Measurements from ENCODE around the gene SHC1. TPM values are rescaled to one million over a fixed set of nuclear protein-coding genes. Genes with fewer than 3 reads are reported as not detected.
"Not testable (repeated sequence)": the region's sequence is repeated elsewhere in the genome, so short reads cannot be mapped to it uniquely, and the experiment has no call there.

The SHC1 gene
- total RNA-seq, 1 experiment from 2014 or later, result 107 TPM

DNA sequence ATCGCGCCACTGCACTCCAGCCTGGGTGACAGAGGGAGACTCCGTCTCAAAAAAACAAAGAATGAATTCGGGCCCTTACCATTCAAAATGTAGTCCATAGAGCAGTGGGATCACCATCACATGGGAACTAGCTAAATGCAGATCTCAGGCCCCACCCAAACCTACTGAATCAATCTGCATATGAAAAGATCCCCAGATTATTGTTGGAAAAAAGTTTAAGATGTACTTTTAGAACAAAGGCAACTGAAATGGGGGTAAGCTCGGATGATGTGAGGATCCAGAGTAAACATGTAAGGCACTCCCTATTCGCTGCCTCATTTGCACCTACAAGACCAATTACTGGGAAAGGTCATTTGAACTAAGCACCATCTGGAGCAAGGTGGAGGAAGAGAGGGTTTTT lies 11.8 kb upstream of the SHC1 start:
- Histone ChIP-seq H4K20me1 (ENCODE audit: low read length) (peaks cover 3% of the 10 kb centered on the region; the same call in 1 of the 2 replicates), H3K27ac (ENCODE audit: low read length) (peak overlapping the region; percentile 47), H3K27me3 (ENCODE audit: low read length) (no peaks in the 10 kb centered on the region), H3K4me2 (ENCODE audit: low read length) (peak overlapping the region; percentile 81), H3K9ac (ENCODE audit: low read length) (peak overlapping the region; percentile 56), H3K36me3 (ENCODE audit: low read depth, low read length) (peaks cover 31% of the 10 kb centered on the region), H3F3A (ENCODE audit: low read length, unreplicated experiment) (peaks cover 6% of the 10 kb centered on the region), H3K4me3 (ENCODE audit: low read length) (peak overlapping the region; percentile 43), H3K9me2 (replicated peaks; ENCODE audit: low read length) (no peaks in the 10 kb centered on the region), H3K79me2 (ENCODE audit: low read length) (peaks cover 66% of the 10 kb centered on the region), H3K9me3 (ENCODE audit: low read length) (no peaks in the 10 kb centered on the region), H3K4me1 (ENCODE audit: insufficient read depth, low read length) (peaks cover 10% of the 10 kb centered on the region), H2AFZ (ENCODE audit: low read length) (peak overlapping the region; percentile 90)
- DNase-seq (no peak), ATAC-seq (no peak)
- no TSS peak for BruUV-seq (replicated peaks)
- POLR2A ChIA-PET (ENCODE audit: unreplicated experiment), result interaction anchor here (0.6 kb wide), 1 partner anchor 27 kb away, joined by 6 read pairs; the partner anchor contains the start of gene PBXIP1
- CTCF ChIA-PET, result no interaction called here
- TF ChIP-seq EZH2 (IDR thresholded peaks at IDR 0.05; ENCODE audit: low read length, unreplicated experiment), result no peak
- no peak for TF ChIP-seq EZH2phosphoT487 (IDR thresholded peaks at IDR 0.05; ENCODE audit: borderline replicate concordance, low read length)
- TF ChIP-seq, protein P1, sequence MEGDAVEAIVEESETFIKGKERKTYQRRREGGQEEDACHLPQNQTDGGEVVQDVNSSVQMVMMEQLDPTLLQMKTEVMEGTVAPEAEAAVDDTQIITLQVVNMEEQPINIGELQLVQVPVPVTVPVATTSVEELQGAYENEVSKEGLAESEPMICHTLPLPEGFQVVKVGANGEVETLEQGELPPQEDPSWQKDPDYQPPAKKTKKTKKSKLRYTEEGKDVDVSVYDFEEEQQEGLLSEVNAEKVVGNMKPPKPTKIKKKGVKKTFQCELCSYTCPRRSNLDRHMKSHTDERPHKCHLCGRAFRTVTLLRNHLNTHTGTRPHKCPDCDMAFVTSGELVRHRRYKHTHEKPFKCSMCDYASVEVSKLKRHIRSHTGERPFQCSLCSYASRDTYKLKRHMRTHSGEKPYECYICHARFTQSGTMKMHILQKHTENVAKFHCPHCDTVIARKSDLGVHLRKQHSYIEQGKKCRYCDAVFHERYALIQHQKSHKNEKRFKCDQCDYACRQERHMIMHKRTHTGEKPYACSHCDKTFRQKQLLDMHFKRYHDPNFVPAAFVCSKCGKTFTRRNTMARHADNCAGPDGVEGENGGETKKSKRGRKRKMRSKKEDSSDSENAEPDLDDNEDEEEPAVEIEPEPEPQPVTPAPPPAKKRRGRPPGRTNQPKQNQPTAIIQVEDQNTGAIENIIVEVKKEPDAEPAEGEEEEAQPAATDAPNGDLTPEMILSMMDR (conservative IDR thresholded peaks at IDR 0.05; ENCODE audit: low read depth, low read length), result no peak
- intact Hi-C loops (cut with micrococcal nuclease), result loop anchor here (10.0 kb wide), 1 partner anchor 582 kb away; the partner anchor contains the start of gene ASH1L

DNA sequence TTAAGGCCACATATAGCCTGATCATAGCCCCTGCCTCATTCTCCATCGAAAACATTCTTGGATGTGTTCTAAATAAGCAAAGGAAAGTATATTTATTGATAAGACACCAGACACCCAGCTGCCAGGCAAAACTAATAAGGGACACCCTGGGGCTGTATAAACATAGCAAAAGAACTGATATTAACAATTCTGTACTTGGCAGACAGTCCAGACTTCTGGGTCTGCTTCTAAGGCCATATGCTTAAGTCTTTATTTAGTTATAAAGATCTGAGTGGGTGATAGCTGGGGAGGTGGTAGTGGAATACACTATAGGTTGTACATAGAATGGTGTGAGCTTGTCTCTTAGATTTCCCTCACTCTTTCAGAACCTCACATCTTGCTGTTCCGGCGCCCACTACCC lies 7.8 kb upstream of the SHC1 start:
- H3K4me3 ChIP-seq (ENCODE audit: low read length), result no peak overlapping the region
- no peak overlapping the region for H2AFZ ChIP-seq (ENCODE audit: low read length)
- no peak overlapping the region for H3K27ac ChIP-seq (ENCODE audit: low read length)
- intact Hi-C loops (cut with micrococcal nuclease), result no loop called here
- ChIA-PET POLR2A (ENCODE audit: unreplicated experiment) (no interaction called here), CTCF (no interaction called here)
- TF ChIP-seq EZH2phosphoT487 (IDR thresholded peaks at IDR 0.05; ENCODE audit: borderline replicate concordance, low read length), result no peak
- no peak for TF ChIP-seq EZH2 (IDR thresholded peaks at IDR 0.05; ENCODE audit: low read length, unreplicated experiment)
- TF ChIP-seq, protein P1 (conservative IDR thresholded peaks at IDR 0.05; ENCODE audit: low read depth, low read length), result no peak
- H3K4me2 ChIP-seq (ENCODE audit: low read length), result no peak overlapping the region
- H3K79me2 ChIP-seq (ENCODE audit: low read length), result peaks cover 53% of the 10 kb centered on the region
- H3K9ac ChIP-seq (ENCODE audit: low read length), result no peak overlapping the region
- H3K36me3 ChIP-seq (ENCODE audit: low read depth, low read length), result peaks cover 26% of the 10 kb centered on the region
- no peaks in the 10 kb centered on the region for H3K9me3 ChIP-seq (ENCODE audit: low read length)
- peaks cover 27% of the 10 kb centered on the region for H3K4me1 ChIP-seq (ENCODE audit: insufficient read depth, low read length)
- H3K9me2 ChIP-seq (replicated peaks; ENCODE audit: low read length), result no peaks in the 10 kb centered on the region
- no TSS peak for BruUV-seq (replicated peaks)
- ATAC-seq (no peak), DNase-seq (no peak)
- H3K27me3 ChIP-seq (ENCODE audit: low read length), result no peaks in the 10 kb centered on the region
- peaks cover 13% of the 10 kb centered on the region; the same call in 1 of the 2 replicates for H4K20me1 ChIP-seq (ENCODE audit: low read length)
- peaks cover 6% of the 10 kb centered on the region for H3F3A ChIP-seq (ENCODE audit: low read length, unreplicated experiment)

DNA sequence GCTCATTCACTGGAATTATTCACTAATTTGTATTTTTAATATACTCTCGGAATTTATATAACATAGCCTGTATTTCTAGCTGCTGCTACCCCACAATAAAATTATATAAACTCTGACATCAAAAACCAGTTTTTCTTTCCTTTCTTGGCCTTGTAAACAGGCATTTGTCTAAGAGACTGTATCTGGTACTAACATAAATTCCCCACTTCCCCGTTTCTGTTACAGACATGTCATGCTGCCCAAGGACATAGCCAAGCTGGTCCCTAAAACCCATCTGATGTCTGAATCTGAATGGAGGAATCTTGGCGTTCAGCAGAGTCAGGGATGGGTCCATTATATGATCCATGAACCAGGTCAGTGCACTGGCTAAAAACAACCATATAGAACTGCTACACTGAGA lies 7.2 kb upstream of the SHC1 start:
- DNase-seq; POLR2A ChIA-PET (ENCODE audit: unreplicated experiment); H3K9me2 ChIP-seq (replicated peaks; ENCODE audit: low read length); H3K9ac ChIP-seq (ENCODE audit: low read length); H3K27ac ChIP-seq (ENCODE audit: low read length); H2AFZ ChIP-seq (ENCODE audit: low read length); intact Hi-C loops (cut with micrococcal nuclease); ATAC-seq; H3K27me3 ChIP-seq (ENCODE audit: low read length); BruUV-seq (replicated peaks); CTCF ChIA-PET; H3K9me3 ChIP-seq (ENCODE audit: low read length): not testable (repeated sequence)
- peaks cover 32% of the 10 kb centered on the region for H3K4me1 ChIP-seq (ENCODE audit: insufficient read depth, low read length)
- H3K79me2 ChIP-seq (ENCODE audit: low read length), result peaks cover 51% of the 10 kb centered on the region
- H3K4me2 ChIP-seq (ENCODE audit: low read length), result peak overlapping the region; percentile 41; the same call in 1 of the 2 replicates
- peaks cover 10% of the 10 kb centered on the region for H3F3A ChIP-seq (ENCODE audit: low read length, unreplicated experiment)
- H4K20me1 ChIP-seq (ENCODE audit: low read length), result peaks cover 13% of the 10 kb centered on the region; the same call in 1 of the 2 replicates
- 0 out of 2 replicates have a peak overlapping the region, but pooled peaks have one; percentile 80 for H3K4me3 ChIP-seq (ENCODE audit: low read length)
- H3K36me3 ChIP-seq (ENCODE audit: low read depth, low read length), result peaks cover 26% of the 10 kb centered on the region
